Measurements from ENCODE around the gene TRAF3.

TRAF3 gene

DNA sequence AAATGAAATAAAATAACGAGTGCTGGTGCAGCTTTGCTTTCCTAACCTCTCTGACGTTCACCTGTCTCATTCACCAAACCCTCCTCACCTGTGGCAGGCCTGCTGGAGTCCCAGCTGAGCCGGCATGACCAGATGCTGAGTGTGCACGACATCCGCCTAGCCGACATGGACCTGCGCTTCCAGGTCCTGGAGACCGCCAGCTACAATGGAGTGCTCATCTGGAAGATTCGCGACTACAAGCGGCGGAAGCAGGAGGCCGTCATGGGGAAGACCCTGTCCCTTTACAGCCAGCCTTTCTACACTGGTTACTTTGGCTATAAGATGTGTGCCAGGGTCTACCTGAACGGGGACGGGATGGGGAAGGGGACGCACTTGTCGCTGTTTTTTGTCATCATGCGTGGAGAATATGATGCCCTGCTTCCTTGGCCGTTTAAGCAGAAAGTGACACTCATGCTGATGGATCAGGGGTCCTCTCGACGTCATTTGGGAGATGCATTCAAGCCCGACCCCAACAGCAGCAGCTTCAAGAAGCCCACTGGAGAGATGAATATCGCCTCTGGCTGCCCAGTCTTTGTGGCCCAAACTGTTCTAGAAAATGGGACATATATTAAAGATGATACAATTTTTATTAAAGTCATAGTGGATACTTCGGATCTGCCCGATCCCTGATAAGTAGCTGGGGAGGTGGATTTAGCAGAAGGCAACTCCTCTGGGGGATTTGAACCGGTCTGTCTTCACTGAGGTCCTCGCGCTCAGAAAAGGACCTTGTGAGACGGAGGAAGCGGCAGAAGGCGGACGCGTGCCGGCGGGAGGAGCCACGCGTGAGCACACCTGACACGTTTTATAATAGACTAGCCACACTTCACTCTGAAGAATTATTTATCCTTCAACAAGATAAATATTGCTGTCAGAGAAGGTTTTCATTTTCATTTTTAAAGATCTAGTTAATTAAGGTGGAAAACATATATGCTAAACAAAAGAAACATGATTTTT is 128.2 kb downstream of the TRAF3 start:
- H3K36me3 ChIP-seq (ENCODE audit: insufficient read depth, low read length), result peaks cover 63% of the 10 kb centered on the region
- H4K20me1 ChIP-seq (ENCODE audit: insufficient read depth, low read length), result peaks cover 16% of the 10 kb centered on the region
- no peak overlapping the region for H3K4me3 ChIP-seq (ENCODE audit: low read depth in 1 of 2, low read length in 2 of 2)
- DNase-seq (no peak), ATAC-seq (ENCODE audit: insufficient read depth, low read depth) (no peak)
- H3K27ac ChIP-seq (ENCODE audit: low read length), result no peak overlapping the region
- H3K79me2 ChIP-seq (ENCODE audit: insufficient read depth, low read length), result no peaks in the 10 kb centered on the region
- H3K9me3 ChIP-seq (ENCODE audit: insufficient read depth, low read length, severe bottlenecking), result no peaks in the 10 kb centered on the region
- no peak overlapping the region for H2AFZ ChIP-seq (ENCODE audit: low read depth, low read length)
- no peaks in the 10 kb centered on the region for H3K27me3 ChIP-seq (ENCODE audit: insufficient read depth, low read length, poor library complexity)
- TF ChIP-seq EZH2 (IDR thresholded peaks at IDR 0.05; ENCODE audit: borderline replicate concordance, low read depth, low read length, severe bottlenecking), result no peak
- TF ChIP-seq, protein P1, sequence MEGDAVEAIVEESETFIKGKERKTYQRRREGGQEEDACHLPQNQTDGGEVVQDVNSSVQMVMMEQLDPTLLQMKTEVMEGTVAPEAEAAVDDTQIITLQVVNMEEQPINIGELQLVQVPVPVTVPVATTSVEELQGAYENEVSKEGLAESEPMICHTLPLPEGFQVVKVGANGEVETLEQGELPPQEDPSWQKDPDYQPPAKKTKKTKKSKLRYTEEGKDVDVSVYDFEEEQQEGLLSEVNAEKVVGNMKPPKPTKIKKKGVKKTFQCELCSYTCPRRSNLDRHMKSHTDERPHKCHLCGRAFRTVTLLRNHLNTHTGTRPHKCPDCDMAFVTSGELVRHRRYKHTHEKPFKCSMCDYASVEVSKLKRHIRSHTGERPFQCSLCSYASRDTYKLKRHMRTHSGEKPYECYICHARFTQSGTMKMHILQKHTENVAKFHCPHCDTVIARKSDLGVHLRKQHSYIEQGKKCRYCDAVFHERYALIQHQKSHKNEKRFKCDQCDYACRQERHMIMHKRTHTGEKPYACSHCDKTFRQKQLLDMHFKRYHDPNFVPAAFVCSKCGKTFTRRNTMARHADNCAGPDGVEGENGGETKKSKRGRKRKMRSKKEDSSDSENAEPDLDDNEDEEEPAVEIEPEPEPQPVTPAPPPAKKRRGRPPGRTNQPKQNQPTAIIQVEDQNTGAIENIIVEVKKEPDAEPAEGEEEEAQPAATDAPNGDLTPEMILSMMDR (IDR thresholded peaks at IDR 0.05; ENCODE audit: borderline replicate concordance, extremely low read depth, low read length, poor library complexity, severe bottlenecking), result no peak
- no peak overlapping the region for H3K4me2 ChIP-seq (ENCODE audit: insufficient read depth, low read length)
- H3K4me1 ChIP-seq (ENCODE audit: insufficient read depth, low read length), result no peaks in the 10 kb centered on the region
- H3K9ac ChIP-seq (ENCODE audit: low read depth, low read length), result no peak overlapping the region

DNA sequence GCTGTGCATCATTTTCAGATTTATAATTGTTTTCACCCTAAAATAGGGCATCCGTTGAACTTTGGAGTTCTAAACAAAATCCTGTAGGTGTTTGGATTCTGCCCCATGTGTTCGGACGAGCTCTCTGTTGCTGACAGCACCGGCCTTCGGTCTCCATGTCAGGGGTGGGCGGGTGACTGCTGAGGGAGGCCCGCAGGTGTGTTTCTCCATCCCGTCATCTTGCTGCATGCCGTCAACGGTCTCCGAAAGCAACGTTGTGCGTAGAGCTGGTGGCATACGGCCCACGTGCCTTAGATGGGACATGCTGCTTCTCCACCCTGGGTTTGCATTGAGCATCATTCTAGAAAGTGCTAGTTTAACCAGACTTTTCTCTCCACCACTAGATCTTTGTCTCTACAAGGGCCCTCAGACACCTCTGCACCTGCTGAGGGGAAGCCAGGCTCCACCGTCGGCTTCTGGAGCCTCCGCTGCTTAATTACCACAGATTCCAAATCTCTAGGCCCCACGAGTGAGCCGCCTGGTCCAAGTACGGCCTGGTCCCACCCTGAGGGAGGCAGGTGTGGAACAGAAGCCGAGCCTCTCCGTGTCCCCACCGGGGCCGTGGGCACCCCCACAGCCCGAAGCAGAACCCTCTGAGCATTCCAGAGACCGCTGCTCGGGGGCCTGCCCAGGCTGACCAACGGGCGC is 129.5 kb downstream of the TRAF3 start:
- Histone ChIP-seq H3K4me2 (ENCODE audit: insufficient read depth, low read length) (no peak overlapping the region), H3K27me3 (ENCODE audit: insufficient read depth, low read length, poor library complexity) (no peaks in the 10 kb centered on the region), H3K79me2 (ENCODE audit: insufficient read depth, low read length) (no peaks in the 10 kb centered on the region), H3K4me1 (ENCODE audit: insufficient read depth, low read length) (no peaks in the 10 kb centered on the region), H4K20me1 (ENCODE audit: insufficient read depth, low read length) (peaks cover 16% of the 10 kb centered on the region), H3K4me3 (ENCODE audit: low read depth in 1 of 2, low read length in 2 of 2) (no peak overlapping the region), H3K36me3 (ENCODE audit: insufficient read depth, low read length) (peaks cover 56% of the 10 kb centered on the region), H3K27ac (ENCODE audit: low read length) (no peak overlapping the region), H2AFZ (ENCODE audit: low read depth, low read length) (no peak overlapping the region), H3K9ac (ENCODE audit: low read depth, low read length) (no peak overlapping the region), H3K9me3 (ENCODE audit: insufficient read depth, low read length, severe bottlenecking) (no peaks in the 10 kb centered on the region)
- DNase-seq, result no peak
- ATAC-seq (ENCODE audit: insufficient read depth, low read depth), result no peak
- TF ChIP-seq, protein P1 (IDR thresholded peaks at IDR 0.05; ENCODE audit: borderline replicate concordance, extremely low read depth, low read length, poor library complexity, severe bottlenecking), result no peak
- no peak for TF ChIP-seq EZH2 (IDR thresholded peaks at IDR 0.05; ENCODE audit: borderline replicate concordance, low read depth, low read length, severe bottlenecking)

DNA sequence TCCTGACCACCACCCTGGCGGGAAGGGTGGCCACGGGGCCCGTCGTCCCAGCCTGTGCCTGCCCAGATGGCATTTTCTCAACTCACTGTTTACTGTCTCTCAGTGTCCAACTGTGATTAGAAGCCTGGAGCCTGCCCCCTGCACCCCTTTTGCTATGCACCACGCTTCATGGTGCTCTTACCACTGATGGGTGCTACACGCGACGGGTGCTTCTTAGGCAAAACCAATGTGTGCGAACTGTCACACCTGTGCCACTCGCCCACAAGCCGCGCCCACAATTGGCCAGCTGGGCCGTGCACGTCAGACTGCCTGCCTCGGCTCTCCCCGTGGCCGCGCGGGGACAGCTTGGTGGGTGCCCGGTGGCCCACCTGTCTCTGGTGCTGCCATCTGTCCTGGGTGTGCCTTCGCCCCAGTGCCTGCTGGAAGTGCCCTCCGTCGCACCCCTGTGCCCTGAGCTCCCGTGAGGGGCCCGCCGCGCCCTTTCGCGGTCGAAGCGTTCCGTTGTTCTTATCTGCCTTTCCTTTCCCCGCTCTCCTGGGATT is 130.1 kb downstream of the TRAF3 start:
- peaks cover 16% of the 10 kb centered on the region for H4K20me1 ChIP-seq (ENCODE audit: insufficient read depth, low read length)
- no peaks in the 10 kb centered on the region for H3K4me1 ChIP-seq (ENCODE audit: insufficient read depth, low read length)
- H3K27me3 ChIP-seq (ENCODE audit: insufficient read depth, low read length, poor library complexity), result no peaks in the 10 kb centered on the region
- ATAC-seq (ENCODE audit: insufficient read depth, low read depth) (no peak), DNase-seq (no peak)
- H3K36me3 ChIP-seq (ENCODE audit: insufficient read depth, low read length), result peaks cover 57% of the 10 kb centered on the region
- H3K4me2 ChIP-seq (ENCODE audit: insufficient read depth, low read length), result no peak overlapping the region
- no peak overlapping the region for H2AFZ ChIP-seq (ENCODE audit: low read depth, low read length)
- TF ChIP-seq EZH2 (IDR thresholded peaks at IDR 0.05; ENCODE audit: borderline replicate concordance, low read depth, low read length, severe bottlenecking), result no peak
- TF ChIP-seq, protein P1 (IDR thresholded peaks at IDR 0.05; ENCODE audit: borderline replicate concordance, extremely low read depth, low read length, poor library complexity, severe bottlenecking), result no peak
- H3K4me3 ChIP-seq (ENCODE audit: low read depth in 1 of 2, low read length in 2 of 2), result no peak overlapping the region
- H3K9me3 ChIP-seq (ENCODE audit: insufficient read depth, low read length, severe bottlenecking), result no peaks in the 10 kb centered on the region
- no peaks in the 10 kb centered on the region for H3K79me2 ChIP-seq (ENCODE audit: insufficient read depth, low read length)
- H3K9ac ChIP-seq (ENCODE audit: low read depth, low read length), result no peak overlapping the region
- H3K27ac ChIP-seq (ENCODE audit: low read length), result no peak overlapping the region

Measured in DND-41 (cell line).